Activated CD8-positive, alpha-beta memory T cell treated with anti-CD3 and anti-CD28 coated beads, Interleukin-2, amount 10 ng/mL, durations not matched to agents 7 days and 5 days (primary cell): ENCODE results near the gene PPP6R3. TPM values are rescaled to one million over a fixed set of nuclear protein-coding genes. Genes with fewer than 3 reads are reported as not detected.
A peak's percentile ranks its signal among the peaks of the same experiment; 100 is the strongest.
"Not testable (repeated sequence)": the region's sequence is repeated elsewhere in the genome, so short reads cannot be mapped to it uniquely, and the experiment has no call there.

Experiments
- ATAC-seq: fragments of 150-1000 bp; cut with Tn5 transposase; one replicate; pipeline ENCODE4 v1.10.0; 2021; ENCODE audit warnings: moderate library complexity
- CTCF ChIA-PET: fragments of 350-600 bp; sonication (Branson Sonifier 250); formaldehyde crosslinking; loops from one replicate; lab custom pipeline; 2021; ENCODE audit warnings: antibody characterized with exemption; lab: Charles Lee
- DNase-seq: peaks from one replicate; pipeline ENCODE4 v3.0.0-alpha.2; 2020
- H3K27ac Mint-ChIP-seq: one replicate; pipeline ENCODE4 v1.8.0; 2021; ENCODE audit warnings: mild to moderate bottlenecking, mixed read lengths
- H3K27me3 Mint-ChIP-seq: one replicate; pipeline ENCODE4 v1.8.0; 2021; ENCODE audit warnings: mixed read lengths
- H3K36me3 Mint-ChIP-seq: one replicate; pipeline ENCODE4 v1.8.0; 2021; ENCODE audit warnings: mild to moderate bottlenecking, mixed read lengths
- H3K4me1 Mint-ChIP-seq: one replicate; pipeline ENCODE4 v1.8.0; 2021; ENCODE audit warnings: mixed read lengths
- H3K4me3 Mint-ChIP-seq: one replicate; pipeline ENCODE4 v1.8.0; 2021; ENCODE audit warnings: mild to moderate bottlenecking, moderate library complexity, mixed read lengths
- H3K9me3 Mint-ChIP-seq: one replicate; pipeline ENCODE4 v1.8.0; 2022; ENCODE audit warnings: low read depth, mixed read lengths
- total RNA-seq, 2 experiments: library from RNA; stranded (reverse); gene quantifications; one replicate each; pipeline ENCODE4 v1.2.3, GENCODE V29; 2021

PPP6R3 gene
- total RNA-seq, 2 experiments from 2014 or later: 116 to 121 TPM

DNA sequence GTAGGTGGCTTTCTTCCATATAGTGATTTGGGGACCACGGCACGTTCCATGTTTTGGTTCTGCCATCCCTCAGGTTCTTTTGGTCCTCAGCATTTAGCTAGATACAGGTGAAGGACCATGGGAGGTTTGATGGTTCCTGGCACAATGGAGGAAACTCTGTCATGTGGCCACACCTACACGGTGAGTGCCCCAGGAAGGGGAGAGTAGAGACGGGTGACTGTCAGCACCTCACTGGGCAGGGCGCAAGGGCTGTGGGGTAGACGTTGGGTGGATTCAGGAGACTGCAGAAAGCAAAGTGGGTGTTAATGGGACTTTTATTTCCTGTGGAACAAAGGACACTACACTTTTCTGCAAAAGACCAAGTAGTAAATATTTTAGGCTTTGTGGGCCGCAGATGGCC, 73.4 kb downstream of the PPP6R3 start:
- CTCF ChIA-PET: no interaction called here
- Mint-ChIP-seq H3K36me3 (peaks cover 32% of the 10 kb centered on the region), H3K27me3 (no peaks in the 10 kb centered on the region), H3K9me3 (no peaks in the 10 kb centered on the region), H3K27ac (no peak overlapping the region), H3K4me1 (peaks cover 9% of the 10 kb centered on the region), H3K4me3 (no peak overlapping the region)
- no peak for ATAC-seq
- no peak for DNase-seq

DNA sequence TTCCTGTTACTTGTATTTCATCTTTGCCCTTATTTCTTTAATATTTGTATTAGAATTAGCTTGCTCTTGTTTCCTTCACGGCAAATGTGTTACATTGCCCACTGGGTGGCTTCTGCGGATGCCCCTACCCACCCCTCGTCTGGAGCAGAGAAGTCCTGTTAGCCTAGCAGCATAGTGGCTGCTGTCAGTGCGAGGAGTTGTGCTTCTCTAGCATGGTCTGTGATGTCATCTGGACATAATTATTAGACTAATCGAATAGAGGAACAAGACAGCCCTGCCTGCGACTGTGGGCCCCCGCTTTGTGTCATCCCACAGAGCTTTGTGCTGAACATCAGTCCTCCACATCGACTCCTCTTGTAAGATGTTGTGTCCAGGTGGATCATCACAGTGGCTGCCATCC, 74.5 kb downstream of the PPP6R3 start:
- no peak for DNase-seq
- no peak overlapping the region for H3K27ac Mint-ChIP-seq
- no peak for ATAC-seq
- H3K9me3 Mint-ChIP-seq: no peaks in the 10 kb centered on the region
- CTCF ChIA-PET: no interaction called here
- no peak overlapping the region for H3K4me3 Mint-ChIP-seq
- peaks cover 18% of the 10 kb centered on the region for H3K4me1 Mint-ChIP-seq
- H3K36me3 Mint-ChIP-seq: peaks cover 39% of the 10 kb centered on the region
- H3K27me3 Mint-ChIP-seq: no peaks in the 10 kb centered on the region

- Mint-ChIP-seq H3K4me3 (no peak overlapping the region), H3K36me3 (peaks cover 48% of the 10 kb centered on the region), H3K4me1 (peaks cover 27% of the 10 kb centered on the region), H3K27me3 (no peaks in the 10 kb centered on the region), H3K9me3 (no peaks in the 10 kb centered on the region), H3K27ac (no peak overlapping the region)
- DNase-seq (no peak), ATAC-seq (no peak)
- CTCF ChIA-PET: interaction anchor here (1.3 kb wide), 1 partner anchor 47 kb away, joined by 4 read pairs; no protein-coding TSS in a partner anchor
These were observed 76.2 kb downstream of the PPP6R3 start for GRCh38 chr11:68536706-68537105.

DNA sequence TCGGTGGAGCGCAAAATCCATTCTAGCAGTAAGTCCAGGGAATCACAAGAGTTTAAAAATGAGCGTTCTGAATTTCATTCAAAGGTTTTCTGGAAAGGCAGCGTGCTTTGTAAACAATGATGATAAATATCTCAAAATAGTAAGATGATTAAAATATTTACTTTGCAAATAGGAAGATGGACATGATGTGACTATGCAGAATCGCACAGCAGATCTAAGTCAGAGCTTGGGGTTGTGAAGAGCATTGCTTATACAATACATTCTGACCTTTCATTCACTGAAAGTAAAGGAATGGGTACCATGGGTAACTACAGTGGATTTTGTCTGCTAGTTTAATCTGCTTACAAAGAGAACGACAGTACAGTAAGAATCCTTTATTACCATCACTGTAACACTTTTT, 77.5 kb downstream of the PPP6R3 start:
- Mint-ChIP-seq H3K9me3 (no peaks in the 10 kb centered on the region), H3K27ac (no peak overlapping the region), H3K27me3 (no peaks in the 10 kb centered on the region), H3K36me3 (peaks cover 48% of the 10 kb centered on the region), H3K4me3 (no peak overlapping the region), H3K4me1 (peaks cover 30% of the 10 kb centered on the region)
- no peak for ATAC-seq
- DNase-seq: no peak
- CTCF ChIA-PET: interaction anchor here (1.3 kb wide), 1 partner anchor 46 kb away, joined by 4 read pairs; no protein-coding TSS in a partner anchor

GRCh38 chr11:68539395-68539794, 78.8 kb downstream of the PPP6R3 start:
- no peaks in the 10 kb centered on the region for H3K27me3 Mint-ChIP-seq
- H3K4me3 Mint-ChIP-seq: no peak overlapping the region
- peaks cover 50% of the 10 kb centered on the region for H3K36me3 Mint-ChIP-seq
- no peaks in the 10 kb centered on the region for H3K9me3 Mint-ChIP-seq
- ATAC-seq (no peak), DNase-seq (no peak)
- H3K4me1 Mint-ChIP-seq: peaks cover 30% of the 10 kb centered on the region
- CTCF ChIA-PET: no interaction called here
- H3K27ac Mint-ChIP-seq: peak overlapping the region; percentile 25

- ATAC-seq, CTCF ChIA-PET, H3K27ac Mint-ChIP-seq, H3K4me3 Mint-ChIP-seq, DNase-seq, H3K9me3 Mint-ChIP-seq, H3K27me3 Mint-ChIP-seq: not testable (repeated sequence)
- H3K4me1 Mint-ChIP-seq: peaks cover 28% of the 10 kb centered on the region
- H3K36me3 Mint-ChIP-seq: peaks cover 54% of the 10 kb centered on the region
These were observed 80.0 kb downstream of the PPP6R3 start for GRCh38 chr11:68540504-68540903.

DNA sequence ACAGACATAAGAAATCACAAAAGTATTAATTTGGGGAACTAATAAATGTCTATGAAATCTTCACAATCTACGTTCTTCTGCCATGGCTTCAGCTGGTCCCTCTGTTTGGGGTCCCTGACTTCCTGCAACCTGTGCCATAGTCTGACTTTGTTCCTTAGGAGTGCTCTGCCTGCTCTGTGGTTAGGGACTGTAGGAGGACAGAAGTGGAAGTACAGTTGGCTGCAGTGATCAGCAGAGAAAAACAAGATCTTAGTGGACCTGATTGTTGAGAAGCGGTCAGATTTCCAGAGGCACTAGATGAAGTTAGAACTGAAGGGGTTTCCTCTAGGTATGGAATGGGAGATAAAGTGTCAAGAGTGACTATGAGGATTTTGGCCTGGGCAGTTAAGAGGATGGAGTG, 80.6 kb downstream of the PPP6R3 start:
- Mint-ChIP-seq H3K9me3 (no peaks in the 10 kb centered on the region), H3K4me1 (peaks cover 33% of the 10 kb centered on the region), H3K27me3 (no peaks in the 10 kb centered on the region), H3K27ac (peak overlapping the region; percentile 37), H3K4me3 (no peak overlapping the region), H3K36me3 (peaks cover 55% of the 10 kb centered on the region)
- DNase-seq: no peak
- CTCF ChIA-PET: no interaction called here
- ATAC-seq: no peak

DNA sequence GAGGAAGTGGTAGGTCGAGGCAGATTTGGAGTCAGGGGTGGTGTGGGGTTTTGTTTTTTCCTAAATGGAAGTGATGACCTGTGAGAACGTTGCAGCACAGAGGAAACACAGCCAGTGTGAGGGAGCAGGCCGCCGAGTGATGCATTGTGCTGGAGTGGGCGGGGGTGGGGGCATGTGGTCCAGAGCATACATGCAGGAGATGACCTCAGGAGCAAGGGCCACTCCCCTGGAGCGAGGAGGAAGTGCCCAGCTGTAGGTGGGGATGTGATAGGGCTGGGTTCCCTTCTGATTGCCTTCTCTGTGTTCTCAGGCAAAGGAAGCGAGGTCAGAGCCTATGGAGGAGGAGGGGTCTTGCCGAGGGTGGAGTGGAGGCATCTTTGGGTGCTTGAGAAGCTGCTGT, 81.4 kb downstream of the PPP6R3 start:
- H3K27ac Mint-ChIP-seq: no peak overlapping the region
- peaks cover 57% of the 10 kb centered on the region for H3K36me3 Mint-ChIP-seq
- no peaks in the 10 kb centered on the region for H3K9me3 Mint-ChIP-seq
- no peak overlapping the region for H3K4me3 Mint-ChIP-seq
- ATAC-seq (no peak), DNase-seq (no peak)
- H3K27me3 Mint-ChIP-seq: no peaks in the 10 kb centered on the region
- H3K4me1 Mint-ChIP-seq: peaks cover 34% of the 10 kb centered on the region
- CTCF ChIA-PET: no interaction called here

GRCh38 chr11:68542617-68543016, 82.1 kb downstream of the PPP6R3 start:
- ATAC-seq (no peak), DNase-seq (no peak)
- Mint-ChIP-seq H3K4me3 (no peak overlapping the region), H3K27me3 (no peaks in the 10 kb centered on the region), H3K36me3 (peaks cover 57% of the 10 kb centered on the region), H3K4me1 (peaks cover 37% of the 10 kb centered on the region), H3K27ac (no peak overlapping the region), H3K9me3 (no peaks in the 10 kb centered on the region)
- CTCF ChIA-PET: no interaction called here

DNA sequence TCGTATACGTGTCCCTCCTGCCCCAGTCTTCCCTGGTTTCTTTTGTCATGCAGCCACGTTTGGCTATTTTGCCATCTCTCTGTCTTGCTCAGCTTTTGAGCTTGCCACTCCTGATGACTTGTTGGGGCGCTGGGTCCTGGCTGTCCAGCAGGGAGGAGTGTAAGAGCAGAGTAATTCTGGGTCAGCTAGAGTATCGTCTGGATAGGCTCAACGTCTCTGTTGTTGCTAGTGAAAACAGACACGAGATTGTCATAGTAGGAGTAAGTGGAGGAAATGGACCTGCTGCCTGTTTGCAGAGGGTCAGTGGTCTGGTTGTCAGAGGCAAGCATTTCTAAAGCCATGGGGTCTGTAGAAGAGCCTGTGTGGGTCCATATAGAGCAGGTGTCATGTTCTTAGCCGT, 83.0 kb downstream of the PPP6R3 start:
- Mint-ChIP-seq H3K27me3 (no peaks in the 10 kb centered on the region), H3K4me3 (no peak overlapping the region), H3K27ac (no peak overlapping the region), H3K36me3 (peaks cover 53% of the 10 kb centered on the region), H3K4me1 (peaks cover 42% of the 10 kb centered on the region), H3K9me3 (no peaks in the 10 kb centered on the region)
- DNase-seq (no peak), ATAC-seq (no peak)
- CTCF ChIA-PET: no interaction called here

- ATAC-seq: no peak
- Mint-ChIP-seq H3K4me1 (peaks cover 44% of the 10 kb centered on the region), H3K27ac (no peak overlapping the region), H3K27me3 (no peaks in the 10 kb centered on the region), H3K4me3 (no peak overlapping the region), H3K9me3 (no peaks in the 10 kb centered on the region), H3K36me3 (peaks cover 42% of the 10 kb centered on the region)
- no peak for DNase-seq
- CTCF ChIA-PET: no interaction called here
These were observed 84.8 kb downstream of the PPP6R3 start for GRCh38 chr11:68545347-68545746.

DNA sequence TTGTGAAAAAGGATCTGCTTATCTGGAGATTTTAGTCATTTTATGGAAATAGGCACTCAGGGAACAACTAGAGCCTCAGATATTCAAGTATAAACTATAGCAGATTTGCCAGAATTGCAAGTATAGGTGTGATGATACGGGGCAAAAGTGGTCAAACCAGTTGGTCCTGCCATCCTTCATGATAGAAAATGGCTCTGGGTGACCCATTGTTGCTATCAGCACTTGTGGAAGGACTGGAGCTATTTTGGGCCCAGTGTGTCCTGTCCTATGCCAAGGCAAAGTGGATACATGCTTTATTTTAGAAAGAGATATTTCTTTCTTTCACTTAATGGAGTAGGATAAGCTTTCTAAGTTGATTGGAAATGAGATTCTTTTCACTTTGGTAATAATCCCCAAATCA, 85.2 kb downstream of the PPP6R3 start:
- Mint-ChIP-seq H3K4me1 (peaks cover 46% of the 10 kb centered on the region), H3K27me3 (no peaks in the 10 kb centered on the region), H3K9me3 (no peaks in the 10 kb centered on the region), H3K4me3 (no peak overlapping the region), H3K27ac (no peak overlapping the region), H3K36me3 (peaks cover 44% of the 10 kb centered on the region)
- CTCF ChIA-PET: no interaction called here
- ATAC-seq (no peak), DNase-seq (no peak)

DNA sequence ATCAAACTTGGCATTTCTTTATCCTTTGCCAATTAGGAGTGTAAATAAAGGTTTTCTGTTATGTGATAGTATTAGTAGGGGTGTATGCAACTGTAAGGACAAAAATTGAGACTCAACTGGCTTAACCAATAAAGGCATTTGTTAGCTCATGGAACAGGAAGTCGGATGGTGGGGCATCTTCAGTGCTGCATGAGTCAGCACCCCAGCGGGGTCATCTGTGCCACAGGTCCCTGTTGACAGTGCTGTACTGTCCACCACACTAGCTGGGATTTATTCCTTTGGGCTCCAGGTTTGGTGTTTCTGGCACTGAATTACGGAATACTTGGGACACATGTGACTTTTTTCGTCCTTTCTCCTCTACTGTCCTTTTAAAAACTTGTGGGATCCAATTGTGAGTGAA, 86.0 kb downstream of the PPP6R3 start:
- H3K4me3 Mint-ChIP-seq: no peak overlapping the region
- no peaks in the 10 kb centered on the region for H3K27me3 Mint-ChIP-seq
- peaks cover 41% of the 10 kb centered on the region for H3K4me1 Mint-ChIP-seq
- no peaks in the 10 kb centered on the region for H3K9me3 Mint-ChIP-seq
- CTCF ChIA-PET: no interaction called here
- no peak overlapping the region for H3K27ac Mint-ChIP-seq
- no peak for ATAC-seq
- DNase-seq: no peak
- H3K36me3 Mint-ChIP-seq: peaks cover 43% of the 10 kb centered on the region

- CTCF ChIA-PET: interaction anchor here (1.0 kb wide), 1 partner anchor 34 kb away, joined by 3 read pairs; no protein-coding TSS in a partner anchor
- H3K4me1 Mint-ChIP-seq: peaks cover 40% of the 10 kb centered on the region
- peak overlapping the region; percentile 46 for H3K27ac Mint-ChIP-seq
- no peaks in the 10 kb centered on the region for H3K27me3 Mint-ChIP-seq
- H3K4me3 Mint-ChIP-seq: no peak overlapping the region
- ATAC-seq (no peak), DNase-seq (no peak)
- no peaks in the 10 kb centered on the region for H3K9me3 Mint-ChIP-seq
- peaks cover 50% of the 10 kb centered on the region for H3K36me3 Mint-ChIP-seq
These were observed 89.4 kb downstream of the PPP6R3 start for GRCh38 chr11:68549789-68550484.
